OCI-LY7 (cell line): ENCODE results near the gene TCTA. TPM values are rescaled to one million over a fixed set of nuclear protein-coding genes. Genes with fewer than 3 reads are reported as not detected.
A peak's percentile ranks its signal among the peaks of the same experiment; 100 is the strongest.

Experiments used
- BruUV-seq: library from RNA; stranded (reverse); fragments of 400-500 nt; replicated peaks from 2 replicates; lab custom pipeline; 2021; lab: Mats Ljungman, UMichigan
- CTCF ChIA-PET: fragments of 300-600 bp; sonication (Branson Sonifier 250); formaldehyde crosslinking; loops from one replicate; lab custom pipeline; 2022; ENCODE audit warnings: antibody characterized with exemption; ENCODE audit not compliant: unreplicated experiment; lab: Charles Lee
- POLR2A ChIA-PET: fragments of 300-600 bp; sonication (Branson Sonifier 250); formaldehyde crosslinking; loops from one replicate; lab custom pipeline; 2022; ENCODE audit warnings: antibody characterized with exemption; lab: Charles Lee
- DNase-seq: peaks from one replicate; pipeline ENCODE4 v3.0.0-alpha.2; 2015; ENCODE audit warnings: low spot score
- H2AFZ ChIP-seq: fragments of 200-600 bp; sonication (generic), shearing (Covaris generic); 2 replicates; pipeline ENCODE4 v1.6.1; 2014; ENCODE audit warnings: mild to moderate bottlenecking, antibody characterized with exemption, low read length, moderate library complexity
- H3K27ac ChIP-seq: fragments of 200-600 bp; sonication (generic); 2 replicates; pipeline ENCODE4 v1.5.1; 2014; ENCODE audit warnings: mixed run types, low read depth, mild to moderate bottlenecking, moderate library complexity, low read length, inconsistent platforms; ENCODE audit not compliant: poor library complexity, severe bottlenecking
- H3K36me3 ChIP-seq: fragments of 200-600 bp; sonication (generic); 2 replicates; pipeline ENCODE4 v1.6.1; 2014; ENCODE audit warnings: mild to moderate bottlenecking, antibody characterized with exemption, low read length, moderate library complexity, mixed read lengths; ENCODE audit not compliant: insufficient read depth
- H3K4me1 ChIP-seq: fragments of 200-600 bp; sonication (generic); 2 replicates; pipeline ENCODE4 v1.5.1; 2014; ENCODE audit warnings: mild to moderate bottlenecking, low read length; ENCODE audit not compliant: insufficient read depth, poor library complexity, severe bottlenecking
- H3K4me2 ChIP-seq: fragments of 200-600 bp; sonication (generic); 2 replicates; pipeline ENCODE4 v1.6.1; 2014; ENCODE audit warnings: mild to moderate bottlenecking, low read length
- H3K4me3 ChIP-seq: fragments of 200-600 bp; sonication (generic); 2 replicates; pipeline ENCODE4 v1.5.1; 2014; ENCODE audit warnings: mild to moderate bottlenecking, low read depth, low read length; ENCODE audit not compliant: poor library complexity, severe bottlenecking
- H3K79me2 ChIP-seq: fragments of 200-600 bp; sonication (generic); 2 replicates; pipeline ENCODE4 v1.6.1; 2016; ENCODE audit warnings: low read depth, mild to moderate bottlenecking, low read length, moderate library complexity, mixed read lengths; ENCODE audit not compliant: insufficient read depth
- H3K9me2 ChIP-seq: fragments of 200-600 bp; sonication (generic); 2 replicates; pipeline ENCODE4 v1.6.1; 2016; ENCODE audit warnings: mild to moderate bottlenecking, low read length, mixed read lengths; ENCODE audit not compliant: insufficient read depth
- H3K9me3 ChIP-seq: fragments of 200-600 bp; sonication (generic); 2 replicates; pipeline ENCODE4 v1.6.1; 2014; ENCODE audit warnings: mild to moderate bottlenecking, mixed run types, low read length, mixed read lengths
- H4K20me1 ChIP-seq: fragments of 200-600 bp; sonication (generic); 2 replicates; pipeline ENCODE4 v1.6.1; 2014; ENCODE audit warnings: mild to moderate bottlenecking, antibody characterized with exemption, low read length, moderate library complexity, mixed read lengths; ENCODE audit not compliant: insufficient read depth
- EZH2phosphoT487 ChIP-seq: fragments of 200-600 bp; sonication (generic); IDR thresholded peaks from 2 replicates; pipeline ENCODE4 v1.6.1; 2018; ENCODE audit warnings: low read depth, borderline replicate concordance, mild to moderate bottlenecking, mixed run types, antibody characterized with exemption, low read length, moderate library complexity, mixed read lengths
- intact Hi-C: fragments of 100-400 bp; cut with micrococcal nuclease; formaldehyde crosslinking; loops from one replicate; pipeline ENCODE4 v1.10.0; 2022; ENCODE audit not compliant: unreplicated experiment
- total RNA-seq, 2 experiments: library from RNA; depleted of rRNA in 1 of 2; stranded (reverse); fragments of >200 nt in 1 of 2; shearing (Covaris generic) in 1 of 2; gene quantifications; 2 replicates each; pipeline ENCODE4 v1.2.3, GENCODE V29; 2014 to 2022
- TF ChIP-seq, protein P1 (sequence below): fragments of 200-600 bp; sonication (generic); conservative IDR thresholded peaks from 2 replicates; pipeline ENCODE4 v1.5.1; 2014; ENCODE audit warnings: mild to moderate bottlenecking, antibody characterized with exemption, low read length, moderate library complexity, mixed read lengths

TCTA gene
- total RNA-seq, 2 experiments from 2014 or later: 17.9 to 37.7 TPM

DNA sequence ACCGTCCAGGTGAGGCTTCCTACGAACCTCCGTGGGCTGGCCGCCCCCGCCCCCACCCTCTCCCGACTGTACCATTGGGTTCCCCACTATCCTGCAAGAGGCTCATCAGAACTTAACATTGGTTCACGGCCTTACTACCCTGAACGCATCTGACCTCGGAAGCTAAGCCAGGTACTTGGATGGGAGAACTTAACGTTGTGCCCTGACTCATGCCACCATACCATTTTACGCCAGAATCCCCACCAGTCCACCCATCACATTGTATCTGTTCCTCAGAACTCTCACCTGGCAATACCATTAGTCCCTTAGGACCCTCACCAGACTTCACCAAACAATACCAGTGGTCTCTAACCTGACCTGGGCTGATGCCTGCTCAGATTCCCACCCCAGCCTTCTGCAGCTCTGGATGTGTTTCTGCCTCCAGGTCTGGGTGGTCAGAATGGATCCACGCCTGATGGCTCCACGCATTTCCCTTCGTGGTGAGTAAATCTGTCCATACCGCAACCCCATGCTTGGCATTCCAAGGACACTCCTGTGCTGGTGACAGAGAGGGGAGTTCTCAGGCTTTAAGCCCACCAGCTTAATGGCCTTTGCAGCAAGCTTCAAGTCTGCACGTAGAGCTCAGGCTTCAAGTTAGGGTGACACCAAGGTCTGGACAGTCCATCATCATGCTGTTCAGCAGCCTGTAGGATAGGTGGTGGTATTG lies 562 bp downstream of the TCTA start:
- peak; percentile 29 for DNase-seq
- intact Hi-C loops: loop anchor here (1.0 kb wide), 1 partner anchor 72 kb away; the partner anchor contains the start of gene USP4
- H4K20me1 ChIP-seq: peaks cover 21% of the 10 kb centered on the region
- peak overlapping the region; percentile 90 for H3K4me2 ChIP-seq
- peaks cover 56% of the 10 kb centered on the region for H3K79me2 ChIP-seq
- H3K27ac ChIP-seq: peak overlapping the region; percentile 69
- no peak overlapping the region for H2AFZ ChIP-seq
- TF ChIP-seq EZH2phosphoT487: no peak
- TF ChIP-seq, protein P1, sequence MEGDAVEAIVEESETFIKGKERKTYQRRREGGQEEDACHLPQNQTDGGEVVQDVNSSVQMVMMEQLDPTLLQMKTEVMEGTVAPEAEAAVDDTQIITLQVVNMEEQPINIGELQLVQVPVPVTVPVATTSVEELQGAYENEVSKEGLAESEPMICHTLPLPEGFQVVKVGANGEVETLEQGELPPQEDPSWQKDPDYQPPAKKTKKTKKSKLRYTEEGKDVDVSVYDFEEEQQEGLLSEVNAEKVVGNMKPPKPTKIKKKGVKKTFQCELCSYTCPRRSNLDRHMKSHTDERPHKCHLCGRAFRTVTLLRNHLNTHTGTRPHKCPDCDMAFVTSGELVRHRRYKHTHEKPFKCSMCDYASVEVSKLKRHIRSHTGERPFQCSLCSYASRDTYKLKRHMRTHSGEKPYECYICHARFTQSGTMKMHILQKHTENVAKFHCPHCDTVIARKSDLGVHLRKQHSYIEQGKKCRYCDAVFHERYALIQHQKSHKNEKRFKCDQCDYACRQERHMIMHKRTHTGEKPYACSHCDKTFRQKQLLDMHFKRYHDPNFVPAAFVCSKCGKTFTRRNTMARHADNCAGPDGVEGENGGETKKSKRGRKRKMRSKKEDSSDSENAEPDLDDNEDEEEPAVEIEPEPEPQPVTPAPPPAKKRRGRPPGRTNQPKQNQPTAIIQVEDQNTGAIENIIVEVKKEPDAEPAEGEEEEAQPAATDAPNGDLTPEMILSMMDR: no peak
- H3K9me2 ChIP-seq: no peaks in the 10 kb centered on the region
- POLR2A ChIA-PET: interaction anchor here (0.6 to 2.7 kb wide), 8 partner anchors 16 to 79 kb away, joined by 3 to 16 read pairs (median 6); partner anchors contain the start of genes NICN1 and USP4
- peak overlapping the region; percentile 91 for H3K4me3 ChIP-seq
- H3K36me3 ChIP-seq: peaks cover 41% of the 10 kb centered on the region
- CTCF ChIA-PET: no interaction called here
- peaks cover 65% of the 10 kb centered on the region for H3K4me1 ChIP-seq
- no peaks in the 10 kb centered on the region for H3K9me3 ChIP-seq
- no TSS peak for BruUV-seq

DNA sequence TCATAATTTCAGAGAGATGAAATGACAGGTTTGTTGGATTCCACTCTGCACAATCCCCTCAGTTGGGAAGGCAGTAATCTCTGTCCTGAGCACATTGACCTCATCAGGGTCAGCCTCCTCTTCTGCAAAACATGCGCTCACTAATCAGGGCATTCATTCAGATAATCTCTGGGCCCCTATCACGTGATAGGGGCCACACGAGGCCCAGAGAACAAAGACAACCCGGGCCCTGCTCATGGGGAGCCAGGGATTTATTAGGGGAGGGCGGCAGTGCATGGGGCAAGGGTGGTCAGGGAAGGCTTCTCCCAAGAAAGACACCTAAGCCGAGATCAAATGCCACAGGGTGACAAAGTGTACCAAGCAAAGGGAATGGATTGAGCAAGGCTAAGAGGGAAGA lies 1.1 kb downstream of the TCTA start:
- H3K9me3 ChIP-seq: no peaks in the 10 kb centered on the region
- peaks cover 61% of the 10 kb centered on the region for H3K4me1 ChIP-seq
- DNase-seq: no peak
- ChIA-PET POLR2A (interaction anchor here (0.7 to 2.7 kb wide), 6 partner anchors 15 to 73 kb away, joined by 3 to 16 read pairs (median 7); partner anchors contain the start of genes NICN1 and USP4), CTCF (interaction anchor here (1.1 kb wide), 1 partner anchor 74 kb away, joined by 3 read pairs; the partner anchor contains the start of gene USP4)
- intact Hi-C loops: no loop called here
- BruUV-seq: no TSS peak
- no peaks in the 10 kb centered on the region for H3K9me2 ChIP-seq
- H3K27ac ChIP-seq: peak overlapping the region; percentile 69
- peaks cover 41% of the 10 kb centered on the region for H3K36me3 ChIP-seq
- peaks cover 21% of the 10 kb centered on the region for H4K20me1 ChIP-seq
- peak overlapping the region; percentile 91 for H3K4me3 ChIP-seq
- peak overlapping the region; percentile 90 for H3K4me2 ChIP-seq
- H3K79me2 ChIP-seq: peaks cover 50% of the 10 kb centered on the region
- H2AFZ ChIP-seq: no peak overlapping the region
- TF ChIP-seq EZH2phosphoT487: no peak
- TF ChIP-seq, protein P1: no peak
